Ishikawa (cell line): ENCODE results near the gene PDK1.

ENCODE experiments used
- CEBPB ChIP-seq: IDR thresholded peaks from 2 replicates; pipeline ENCODE4 v1.6.1; 2012
- CREB1 ChIP-seq: IDR thresholded peaks from 2 replicates; pipeline ENCODE4 v1.6.1; 2012; ENCODE audit warnings: low read depth
- EGR1 ChIP-seq: IDR thresholded peaks from 2 replicates; pipeline ENCODE4 v1.6.1; 2012
- EP300 ChIP-seq: IDR thresholded peaks from 2 replicates; pipeline ENCODE4 v1.6.1; 2012; ENCODE audit warnings: borderline replicate concordance
- FOXM1 ChIP-seq: IDR thresholded peaks from 2 replicates; pipeline ENCODE4 v1.6.1; 2012; ENCODE audit warnings: low read depth, borderline replicate concordance
- NFIC ChIP-seq: IDR thresholded peaks from 2 replicates; pipeline ENCODE4 v1.6.1; 2012
- RAD21 ChIP-seq: IDR thresholded peaks from 2 replicates; pipeline ENCODE4 v1.6.1; 2012; ENCODE audit warnings: low read depth
- REST ChIP-seq: IDR thresholded peaks from 2 replicates; pipeline ENCODE4 v1.6.1; 2012; ENCODE audit warnings: low read depth, mild to moderate bottlenecking
- TAF1 ChIP-seq: IDR thresholded peaks from 2 replicates; pipeline ENCODE4 v1.6.1; 2012; ENCODE audit warnings: low read depth, mild to moderate bottlenecking
- TCF12 ChIP-seq: IDR thresholded peaks from 2 replicates; pipeline ENCODE4 v1.6.1; 2012; ENCODE audit warnings: low read depth
- TEAD4 ChIP-seq: IDR thresholded peaks from 2 replicates; pipeline ENCODE4 v1.6.1; 2012
- USF1 ChIP-seq: IDR thresholded peaks from 2 replicates; pipeline ENCODE4 v1.6.1; 2012
- YY1 ChIP-seq: IDR thresholded peaks from 2 replicates; pipeline ENCODE4 v1.6.1; 2012; ENCODE audit warnings: low read depth
- ZBTB7A ChIP-seq: IDR thresholded peaks from 2 replicates; pipeline ENCODE4 v1.6.1; 2012; ENCODE audit warnings: low read depth
- TF ChIP-seq, protein P1 (sequence below): IDR thresholded peaks from 2 replicates; pipeline ENCODE4 v1.6.1; 2012

PDK1 gene

GRCh38 chr2:172510548-172510947 is 45.3 kb upstream of the PDK1 start:
- TF ChIP-seq USF1 (no peak), RAD21 (no peak), TAF1 (no peak), YY1 (no peak), TCF12 (no peak), FOXM1 (no peak), REST (no peak), TEAD4 (no peak), NFIC (no peak), EP300 (no peak), CREB1 (no peak), ZBTB7A (no peak)
- TF ChIP-seq, protein P1, sequence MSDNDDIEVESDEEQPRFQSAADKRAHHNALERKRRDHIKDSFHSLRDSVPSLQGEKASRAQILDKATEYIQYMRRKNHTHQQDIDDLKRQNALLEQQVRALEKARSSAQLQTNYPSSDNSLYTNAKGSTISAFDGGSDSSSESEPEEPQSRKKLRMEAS = no peak

- TF ChIP-seq CREB1 (no peak), TCF12 (no peak), NFIC (no peak), FOXM1 (no peak), REST (no peak)
- TF ChIP-seq, protein P1 = no peak
Observed at GRCh38 chr2:172512810-172513523, 42.9 kb upstream of the PDK1 start.

DNA sequence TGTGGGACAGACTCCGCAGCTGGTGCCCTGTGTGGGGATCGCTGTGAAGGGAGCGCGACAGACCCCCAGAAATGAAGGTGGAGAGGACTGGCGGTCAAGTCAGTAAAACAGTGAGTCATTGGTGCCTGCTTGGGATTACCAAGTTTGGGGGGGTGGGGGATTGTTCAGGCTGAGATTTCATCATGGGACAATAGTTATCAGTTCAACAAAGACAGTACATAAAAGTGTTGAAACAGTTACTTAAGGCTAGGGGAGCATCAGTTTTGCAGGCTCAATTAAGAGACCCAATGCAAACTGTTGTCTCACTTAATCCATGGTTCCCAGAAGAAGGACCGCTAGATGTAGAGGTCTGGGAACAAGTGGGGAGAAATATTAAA is 42.4 kb upstream of the PDK1 start:
- TF ChIP-seq REST (no peak), RAD21 (no peak), FOXM1 (no peak), CREB1 (no peak), TAF1 (no peak), EGR1 (no peak), CEBPB (no peak), YY1 (no peak), TCF12 (no peak), USF1 (no peak), TEAD4 (no peak), ZBTB7A (no peak), EP300 (no peak), NFIC (no peak)
- TF ChIP-seq, protein P1 = no peak

GRCh38 chr2:172513935-172514586 is 41.8 kb upstream of the PDK1 start:
- TF ChIP-seq, protein P1 = no peak
- TF ChIP-seq TEAD4 = no peak
- TF ChIP-seq EP300 = no peak
- no peak for TF ChIP-seq CEBPB
- TF ChIP-seq TCF12 = no peak
- TF ChIP-seq REST = no peak
- no peak for TF ChIP-seq CREB1
